GM21526 (cell line): Measurements from ENCODE around the gene PNKD.
"Not testable (repeated sequence)": the region's sequence is repeated elsewhere in the genome, so short reads cannot be mapped to it uniquely, and the experiment has no call there.

Source experiments
- ATAC-seq: cut with Tn5 transposase; IDR thresholded peaks from one replicate; pipeline ENCODE4 v1.9.1; 2021; ENCODE audit warnings: moderate library complexity; ENCODE audit not compliant: unreplicated experiment, low FRiP score

The PNKD gene

DNA sequence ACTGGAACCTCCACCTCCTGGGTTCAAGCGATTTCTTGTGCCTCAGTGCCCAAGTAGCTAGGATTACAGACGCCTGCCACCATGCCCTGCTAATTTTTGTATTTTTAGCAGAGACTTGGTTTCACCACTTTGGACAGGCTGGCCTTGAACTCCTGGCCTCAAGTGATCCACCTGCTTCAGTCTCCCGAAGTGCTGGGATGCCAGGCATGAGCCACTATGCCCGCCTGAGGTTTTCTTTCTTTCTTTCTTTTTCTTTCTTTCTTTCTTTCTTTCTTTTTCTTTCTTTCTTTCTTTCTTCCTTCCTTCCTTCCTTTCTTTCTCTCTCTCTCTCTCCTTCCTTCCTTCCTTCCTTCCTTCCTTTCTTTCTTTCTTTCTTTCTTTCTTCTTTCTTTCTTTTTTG is 44.4 kb downstream of the PNKD start:
- not testable (repeated sequence) for ATAC-seq

DNA sequence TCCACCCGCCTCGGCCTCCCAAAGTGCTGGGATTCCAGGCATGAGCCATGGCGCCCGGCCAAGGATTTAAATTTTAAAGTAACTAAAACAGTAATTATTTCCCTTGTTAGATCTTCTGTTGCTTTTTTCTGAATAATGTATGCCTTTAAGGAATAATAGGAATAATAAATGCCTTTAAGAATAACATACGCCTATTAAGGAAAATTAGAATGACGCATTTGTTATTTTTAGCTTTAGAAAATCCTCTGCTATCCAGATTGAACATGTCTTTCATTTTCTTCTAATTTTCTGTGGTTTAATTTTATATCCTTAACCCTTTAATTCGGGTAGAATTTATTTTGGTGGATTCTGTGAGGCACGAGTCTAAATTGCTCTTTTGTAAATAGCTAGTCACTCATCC is 45.1 kb downstream of the PNKD start:
- ATAC-seq = no peak

DNA sequence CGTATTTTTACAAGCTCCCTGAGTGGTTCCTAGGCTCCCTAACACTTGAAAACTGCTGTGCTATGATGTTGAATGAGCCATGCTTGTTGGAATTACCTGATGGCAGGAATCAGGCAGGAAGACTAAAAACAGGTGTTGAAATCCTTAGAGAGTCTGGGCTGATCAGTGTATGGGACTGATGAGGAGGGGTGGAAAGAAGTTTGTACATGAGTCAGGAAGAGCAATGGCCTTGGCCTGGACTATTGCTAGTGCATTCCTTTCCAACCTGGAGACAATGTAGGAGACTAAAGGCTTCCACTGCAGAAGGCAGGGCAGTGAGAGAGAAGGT is 46.9 kb downstream of the PNKD start:
- no peak for ATAC-seq

DNA sequence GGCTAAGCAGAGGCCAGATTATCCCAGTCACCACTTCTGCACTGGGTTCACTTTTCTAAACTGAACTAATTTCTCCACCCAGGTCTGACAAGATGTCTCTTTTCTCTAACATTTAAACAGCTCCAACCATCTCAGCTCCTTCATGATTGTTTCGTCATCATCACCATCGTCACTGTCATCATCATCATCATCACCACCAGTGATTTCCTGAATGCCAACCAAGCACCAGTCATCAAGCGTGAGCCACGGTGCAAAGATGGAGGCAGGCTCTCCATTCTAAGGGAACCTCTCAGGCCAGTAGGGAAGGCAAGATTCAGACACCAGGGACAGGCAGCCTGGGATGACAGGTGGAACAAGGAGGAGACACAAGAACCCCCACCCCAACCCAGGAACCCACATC is 47.5 kb downstream of the PNKD start:
- ATAC-seq = no peak

DNA sequence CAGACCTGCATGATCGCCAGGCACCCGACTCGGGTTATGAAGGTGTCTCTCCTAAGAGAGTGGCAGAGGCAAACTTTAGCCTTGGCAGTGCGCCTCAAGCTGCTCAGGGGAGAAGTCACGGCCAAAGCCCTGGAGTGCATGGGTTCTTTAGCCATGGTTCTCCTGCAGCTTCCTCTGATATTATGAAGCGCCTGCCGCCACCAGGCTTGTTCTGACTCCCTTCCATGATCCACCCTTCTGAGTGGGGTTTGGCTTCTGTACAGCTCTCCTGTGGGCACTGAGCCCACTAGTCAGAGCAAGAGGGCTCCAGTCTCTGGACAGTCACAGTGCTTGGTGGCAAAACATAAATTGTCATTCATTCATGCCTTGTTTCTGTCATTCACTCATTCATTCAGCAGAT is 47.9 kb downstream of the PNKD start:
- ATAC-seq = no peak

DNA sequence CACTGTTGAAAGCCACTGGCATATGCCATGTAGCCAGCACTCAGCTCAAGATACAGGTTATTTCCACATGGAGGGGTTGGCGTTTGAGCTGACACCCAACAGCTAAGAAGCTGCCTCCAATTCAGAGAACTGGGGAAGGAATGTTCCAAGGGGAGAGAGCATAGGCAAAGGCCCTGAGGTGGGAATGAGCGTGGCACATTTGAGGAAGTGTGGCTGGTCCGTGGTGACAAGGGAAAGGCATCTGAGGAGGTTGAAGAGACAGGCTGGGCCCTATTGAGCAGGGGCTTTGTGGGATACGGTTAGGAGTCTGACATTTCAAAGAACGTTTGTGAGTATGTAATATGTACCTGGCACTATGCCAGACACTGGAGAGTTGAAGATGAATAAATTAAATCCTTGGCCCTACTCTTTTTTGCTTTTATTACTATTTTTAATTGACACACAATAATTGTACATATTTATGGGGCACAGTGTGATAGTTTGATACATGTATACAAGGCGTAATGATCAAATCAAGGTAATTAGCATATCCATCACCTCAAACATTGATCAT is 49.6 kb downstream of the PNKD start:
- no peak for ATAC-seq

DNA sequence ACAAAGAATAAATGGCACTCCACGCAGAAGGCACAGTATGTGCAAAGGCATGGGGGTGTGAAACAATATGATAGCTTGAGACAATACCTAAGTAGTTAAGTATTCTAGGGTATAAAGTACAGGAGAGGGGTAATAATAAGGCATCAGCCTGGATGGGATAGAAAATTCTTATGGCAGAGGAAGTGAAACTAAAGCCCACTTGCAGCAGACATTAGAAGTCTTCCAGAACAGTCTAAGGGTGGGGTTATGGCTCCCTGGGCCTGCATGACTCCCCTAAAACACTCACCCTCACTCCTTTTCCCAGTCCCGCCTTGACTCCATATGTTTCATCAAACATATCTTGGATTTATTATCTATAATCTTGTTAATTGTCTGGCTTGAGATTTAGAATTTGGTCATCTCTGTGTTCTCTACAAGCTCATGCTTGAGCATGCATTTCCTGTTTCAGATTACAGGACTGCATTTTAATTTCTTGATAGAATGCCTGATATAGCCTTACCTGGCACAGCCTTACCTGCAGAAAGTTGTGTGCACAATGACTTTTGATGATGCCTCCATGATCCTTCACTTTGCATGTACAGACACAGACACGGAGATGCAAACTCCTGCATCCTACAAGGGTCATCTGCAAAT is 50.5 kb downstream of the PNKD start:
- no peak for ATAC-seq

DNA sequence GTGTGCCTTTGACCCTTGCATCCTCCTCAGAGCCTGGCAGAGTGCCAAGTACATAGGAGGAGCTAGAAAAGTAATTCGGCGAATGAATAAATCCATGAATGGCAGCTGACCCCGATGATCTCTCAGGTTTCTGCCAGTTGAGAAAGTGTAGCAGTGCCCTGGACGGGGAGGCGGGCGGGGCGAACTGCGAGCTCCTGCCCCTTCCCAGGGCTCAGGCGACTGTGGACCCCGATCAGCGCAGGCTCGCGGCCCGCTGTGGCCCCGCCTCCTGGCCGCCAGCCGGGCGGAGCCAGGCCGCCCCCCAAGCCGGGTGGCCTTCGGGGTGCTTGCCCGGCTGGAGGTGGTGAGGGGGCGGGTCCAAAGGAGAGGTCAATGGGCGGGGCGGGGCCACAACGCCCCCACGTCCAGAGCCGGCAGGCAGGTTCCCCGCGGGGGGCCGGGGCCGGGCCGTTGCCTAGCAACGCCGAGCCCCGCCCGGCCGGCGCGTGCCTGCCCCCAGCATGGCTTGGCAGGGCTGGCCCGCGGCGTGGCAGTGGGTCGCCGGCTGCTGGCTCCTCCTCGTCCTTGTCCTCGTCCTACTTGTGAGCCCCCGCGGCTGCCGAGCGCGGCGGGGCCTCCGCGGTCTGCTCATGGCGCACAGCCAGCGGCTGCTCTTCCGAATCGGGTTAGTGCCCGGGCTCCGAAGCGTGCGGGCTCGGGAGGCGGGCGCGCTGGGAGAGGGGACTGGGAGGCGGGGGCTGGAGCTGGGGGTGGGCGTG is 52.6 kb downstream of the PNKD start:
- peak; percentile 57 for ATAC-seq

DNA sequence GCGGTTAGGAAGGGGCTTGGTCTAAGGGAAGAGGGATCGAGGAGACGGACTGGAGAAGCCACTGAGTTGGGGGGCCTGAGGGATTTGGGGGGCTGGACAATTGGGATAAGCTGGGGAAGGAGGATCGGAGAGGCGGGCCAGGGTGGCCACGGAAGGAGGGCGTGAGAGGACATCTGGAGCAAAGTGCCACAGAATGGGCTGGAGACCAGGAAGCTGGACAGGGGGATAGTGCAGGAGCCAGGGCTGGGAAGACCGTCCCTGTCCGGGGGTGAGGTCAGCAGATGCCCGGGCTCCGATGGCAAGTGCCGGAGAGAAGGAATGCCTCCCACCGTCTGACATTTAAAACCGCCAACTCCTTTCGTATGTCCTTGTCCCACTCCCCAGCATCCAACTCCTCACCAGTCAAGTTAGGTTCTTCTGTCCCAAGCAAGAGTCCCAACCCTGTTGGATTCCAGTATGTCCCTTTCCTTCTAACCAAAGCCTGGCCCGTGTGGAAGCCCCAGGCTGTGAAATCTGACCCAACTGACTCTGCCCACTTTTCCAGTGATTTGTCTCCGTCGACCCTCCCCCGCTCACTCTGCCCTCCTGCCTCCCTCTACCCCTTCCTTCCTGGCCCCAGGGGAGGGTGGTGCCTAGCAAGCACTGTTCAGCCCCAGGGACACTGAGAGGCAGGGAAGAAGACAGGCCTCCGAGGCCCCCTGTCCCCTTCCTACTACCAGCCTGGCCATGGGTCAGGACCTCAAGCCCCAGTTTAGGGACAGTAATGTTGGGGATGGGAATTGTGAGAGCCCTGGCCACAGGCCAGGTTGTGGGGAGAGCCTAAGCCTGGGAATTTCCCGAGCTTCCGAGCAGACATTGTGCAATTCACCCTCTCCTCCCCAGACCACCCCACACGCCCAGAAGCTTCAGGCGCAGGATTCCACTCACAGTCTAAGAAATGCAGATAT is 53.5 kb downstream of the PNKD start:
- ATAC-seq = no peak

DNA sequence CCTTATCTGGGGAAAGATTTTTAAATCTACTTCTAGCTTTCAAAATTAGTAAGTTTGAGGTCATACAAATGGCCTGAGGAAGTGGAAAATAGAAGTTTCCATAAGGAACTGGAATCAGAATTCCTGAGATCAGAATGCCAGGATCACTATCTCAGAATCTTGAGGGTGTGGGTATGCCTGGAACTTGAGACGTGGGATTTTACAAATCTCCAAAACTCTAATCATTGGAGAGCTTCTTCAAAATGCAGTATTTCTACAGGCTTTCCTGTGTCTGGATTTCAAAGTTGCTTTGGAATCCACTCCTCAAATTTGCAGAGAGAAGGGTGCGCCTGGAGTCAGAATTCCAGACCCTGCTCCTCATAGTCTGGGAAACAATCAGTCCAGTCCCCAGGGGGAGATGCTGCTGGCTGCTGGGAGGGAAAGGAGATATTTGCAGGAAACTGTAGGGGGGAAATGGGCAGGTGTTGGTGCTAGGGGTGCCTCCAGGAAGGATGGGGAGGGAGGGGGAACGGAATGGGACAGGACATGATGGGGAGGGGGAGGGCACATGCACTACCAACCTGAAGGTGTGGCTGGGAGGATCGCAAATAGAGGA is 55.3 kb downstream of the PNKD start:
- no peak for ATAC-seq

DNA sequence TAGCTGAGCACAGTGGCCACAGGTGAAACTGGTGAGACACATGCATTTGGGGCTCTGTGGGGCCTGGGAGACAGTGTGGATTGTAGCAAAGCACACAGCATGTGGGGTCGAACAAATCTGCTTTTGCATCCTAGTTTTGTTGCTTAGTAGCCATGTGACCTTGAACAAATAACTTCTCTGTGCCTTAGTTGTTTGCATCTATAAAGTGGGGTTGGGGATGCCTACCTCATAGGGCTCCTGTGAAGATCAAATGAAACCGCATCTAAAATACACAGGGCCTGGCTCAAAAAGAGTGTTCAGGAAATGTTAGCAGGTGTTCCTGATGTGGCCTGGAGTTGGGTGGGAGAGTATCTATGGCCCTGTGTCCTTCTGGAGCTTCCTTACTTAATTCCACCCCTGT is 56.0 kb downstream of the PNKD start:
- ATAC-seq = no peak

DNA sequence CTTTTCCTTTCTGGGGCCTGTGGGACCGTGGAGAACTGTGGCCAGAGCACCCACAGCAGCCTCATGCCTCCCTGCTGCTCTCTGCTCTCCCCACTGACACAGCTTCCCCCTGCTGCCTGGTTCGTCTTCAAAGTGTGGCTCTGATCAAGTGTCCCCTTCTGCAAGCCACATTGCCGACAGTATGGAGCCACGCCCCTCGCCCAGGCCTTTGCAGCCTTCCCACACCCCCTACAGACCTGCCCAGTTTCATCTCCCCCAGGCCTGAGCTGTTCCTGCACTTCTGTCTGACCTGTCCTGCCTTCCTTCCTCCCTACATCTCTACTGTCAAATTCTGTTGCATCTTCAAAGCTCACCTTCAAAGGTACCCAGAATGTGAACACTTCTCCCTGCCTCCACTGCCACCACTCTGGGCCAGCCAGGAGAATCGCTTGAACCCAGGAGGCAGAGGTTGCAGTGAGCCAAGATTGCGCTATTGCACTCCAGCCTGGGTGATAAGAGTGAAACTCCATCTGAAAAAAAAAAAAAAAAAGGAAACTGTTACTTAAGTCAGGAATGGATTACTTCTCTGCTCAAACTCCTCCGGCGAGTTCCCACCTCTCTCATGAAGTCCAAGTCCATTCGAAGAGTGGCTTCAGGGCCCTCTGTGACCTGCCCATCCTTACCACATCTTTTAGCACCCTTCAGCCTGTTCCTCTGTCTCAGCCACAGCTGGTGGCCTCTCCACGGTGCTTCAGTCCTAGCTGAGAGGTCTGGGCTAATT is 57.3 kb downstream of the PNKD start:
- no peak for ATAC-seq

DNA sequence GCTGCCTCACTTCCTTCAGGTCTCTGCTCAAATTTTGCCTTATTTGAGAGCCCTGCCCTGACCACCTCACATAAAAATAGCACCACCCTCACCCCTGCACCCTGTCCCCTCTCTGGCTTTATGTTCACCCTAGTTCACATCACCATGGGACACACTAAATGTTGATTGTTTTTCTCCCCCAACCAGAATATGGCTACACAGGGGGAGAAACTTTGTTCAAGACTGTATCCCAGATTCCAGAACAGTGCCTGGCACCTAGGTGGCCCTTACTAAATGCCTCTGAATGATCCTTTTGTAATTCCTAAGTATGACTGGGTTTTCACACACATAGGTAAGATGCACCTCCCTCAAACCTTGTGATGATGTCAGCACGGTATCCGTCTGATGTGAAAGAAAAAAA is 58.0 kb downstream of the PNKD start:
- ATAC-seq = no peak

DNA sequence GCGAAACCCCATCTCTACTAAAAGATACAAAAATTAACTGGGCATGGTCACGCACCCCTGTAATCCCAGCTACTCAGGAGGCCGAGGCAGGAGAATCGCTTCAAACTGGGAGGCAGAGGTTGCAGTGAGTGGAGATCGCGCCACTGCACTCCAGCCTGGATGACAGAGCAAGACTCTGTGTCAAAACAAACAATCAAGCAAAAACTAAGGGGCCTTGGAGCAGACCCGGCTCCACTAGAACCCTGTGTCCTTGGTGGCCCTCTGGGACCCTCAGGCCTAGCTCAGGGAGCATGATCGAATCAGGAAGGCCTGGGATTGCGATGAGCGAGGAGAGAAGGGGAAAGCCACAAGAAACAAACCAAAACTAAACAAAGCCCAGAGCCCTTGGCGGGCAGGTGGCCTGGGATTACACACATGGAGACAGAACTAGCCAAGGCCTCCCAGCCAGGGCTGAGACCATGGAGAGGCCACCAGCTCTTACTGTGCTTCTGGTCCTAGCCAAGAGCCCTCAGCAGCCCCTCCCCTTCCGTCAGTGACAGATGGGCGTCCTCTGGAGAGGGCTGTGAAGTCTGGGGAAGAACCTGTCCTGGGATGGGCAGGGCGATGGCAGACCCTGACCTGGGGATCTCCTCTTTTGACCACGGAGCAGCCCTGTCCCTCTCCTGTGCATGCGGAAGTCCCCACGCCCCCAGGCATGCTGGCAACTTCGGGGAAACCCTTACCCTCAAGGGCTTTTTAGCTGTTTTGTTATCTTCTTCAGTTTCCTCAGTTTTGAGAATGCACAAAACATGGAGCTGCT is 58.9 kb downstream of the PNKD start:
- no peak for ATAC-seq

DNA sequence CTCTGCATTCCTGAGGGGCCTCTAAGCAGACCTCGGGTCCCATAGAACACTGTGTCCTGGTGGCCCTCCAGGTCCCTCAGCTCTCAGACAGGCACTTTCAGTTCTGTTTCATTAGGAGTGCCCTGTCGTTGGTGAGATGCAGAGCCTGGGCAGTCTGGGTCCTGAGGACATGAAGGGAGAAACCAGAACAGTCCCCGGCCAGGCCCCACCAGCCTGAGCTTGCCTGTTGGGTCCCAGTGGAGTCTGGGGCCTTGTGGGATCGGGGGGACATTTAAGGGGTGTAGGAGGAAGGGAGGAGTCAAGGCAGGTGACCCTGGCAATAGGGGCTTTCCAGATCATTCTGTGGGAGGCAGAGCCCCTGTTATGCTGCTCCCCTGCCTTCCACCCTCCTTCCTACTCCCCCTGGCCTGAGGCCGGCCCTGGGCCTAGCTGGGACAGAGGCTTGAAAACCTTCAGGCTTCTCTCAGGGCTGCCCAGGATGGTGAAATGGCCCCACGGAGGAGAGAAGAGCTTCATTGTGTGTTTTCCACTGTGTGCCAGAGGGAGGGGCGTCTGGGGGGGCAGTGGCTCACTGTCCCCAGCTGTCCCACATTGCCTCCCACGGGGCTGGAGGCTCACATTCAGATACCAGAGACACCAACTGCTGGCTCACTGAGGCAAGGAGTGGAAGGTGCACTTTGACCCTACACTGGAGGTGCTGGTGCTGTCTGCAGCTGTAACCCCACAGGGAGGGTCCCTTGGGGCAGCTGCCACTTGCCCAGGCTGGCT is 59.7 kb downstream of the PNKD start:
- ATAC-seq = no peak

DNA sequence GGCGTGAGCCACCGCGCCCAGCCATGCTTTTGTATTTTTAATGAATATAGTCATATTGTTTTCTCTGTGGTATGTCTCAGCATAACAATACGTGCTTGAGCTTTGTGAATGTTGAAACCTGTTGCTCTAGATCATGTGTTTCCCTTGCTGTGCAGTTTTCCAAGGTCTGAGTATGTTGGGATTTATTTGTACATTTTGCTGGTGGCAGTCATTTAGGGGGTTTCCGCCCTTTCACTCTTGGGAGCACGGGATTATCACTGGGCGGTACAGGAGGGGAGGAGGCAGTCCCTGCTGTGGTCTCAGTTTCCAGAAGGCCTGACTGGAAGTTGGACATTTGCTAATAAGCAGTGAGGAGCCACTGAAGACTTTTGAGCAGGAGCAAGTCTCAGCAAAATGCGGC is 61.4 kb downstream of the PNKD start:
- ATAC-seq = no peak

DNA sequence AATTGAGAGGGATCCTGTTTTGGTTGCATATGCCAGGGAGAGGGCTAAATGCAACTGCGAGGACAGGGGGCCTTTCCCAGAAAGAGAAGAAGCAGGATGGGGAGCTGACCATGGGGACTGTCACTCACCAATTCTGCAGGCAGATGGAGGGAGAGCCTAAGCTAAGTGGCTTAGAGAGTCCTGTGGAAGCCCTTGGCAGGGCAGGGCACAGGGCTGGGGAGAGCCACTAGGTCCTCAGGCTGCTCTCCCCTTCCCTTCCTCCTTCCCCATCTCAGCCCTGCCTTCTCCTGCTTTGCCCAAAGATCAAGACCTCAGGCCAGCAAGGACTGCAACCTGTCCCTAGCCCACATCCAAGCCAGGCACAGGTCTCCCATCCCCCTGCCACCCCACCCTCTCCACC is 62.0 kb downstream of the PNKD start:
- ATAC-seq = no peak

DNA sequence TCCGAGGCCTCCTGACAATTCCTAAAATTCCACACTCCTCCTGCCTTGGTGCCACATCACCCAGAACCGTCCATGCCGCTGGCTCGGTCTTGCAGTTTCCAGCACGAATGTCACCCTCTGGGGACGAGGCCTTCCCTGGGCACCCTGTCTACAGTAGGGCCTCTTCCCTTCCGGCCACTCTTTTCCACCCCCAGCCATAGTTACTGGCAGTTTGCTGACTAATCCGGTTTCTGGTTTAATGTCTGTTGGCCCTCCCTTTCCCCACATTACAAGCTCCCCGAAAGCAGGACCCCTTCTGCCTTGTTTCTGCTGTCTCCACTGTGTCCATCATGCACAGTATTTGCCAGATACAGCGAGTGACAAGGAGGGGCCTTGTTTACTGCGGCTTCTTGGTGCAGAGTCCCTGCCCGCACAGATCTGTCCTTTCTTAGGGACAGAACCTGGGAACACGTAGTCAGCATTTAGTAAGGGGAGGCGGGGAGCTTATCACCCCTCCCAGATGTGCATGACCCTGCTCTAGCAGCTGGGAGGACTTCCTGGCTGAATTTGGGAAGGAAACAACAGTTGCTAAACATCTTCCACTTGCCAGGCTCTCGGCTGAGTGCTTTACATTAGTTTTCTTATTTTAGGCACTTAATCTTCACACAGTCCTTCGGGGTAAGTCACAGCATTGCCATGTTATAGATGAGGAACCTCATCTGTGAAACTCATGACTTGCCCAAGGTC is 62.8 kb downstream of the PNKD start:
- ATAC-seq = no peak
